ENCODE measurements around the gene MCRIP2. TPM values are rescaled to one million over a fixed set of nuclear protein-coding genes. Genes with fewer than 3 reads are reported as not detected.
A peak's percentile ranks its signal among the peaks of the same experiment; 100 is the strongest.

The MCRIP2 gene
- total and polyA plus RNA-seq, 2 experiments from 2014 or later = 64.3 to 67.7 TPM

DNA sequence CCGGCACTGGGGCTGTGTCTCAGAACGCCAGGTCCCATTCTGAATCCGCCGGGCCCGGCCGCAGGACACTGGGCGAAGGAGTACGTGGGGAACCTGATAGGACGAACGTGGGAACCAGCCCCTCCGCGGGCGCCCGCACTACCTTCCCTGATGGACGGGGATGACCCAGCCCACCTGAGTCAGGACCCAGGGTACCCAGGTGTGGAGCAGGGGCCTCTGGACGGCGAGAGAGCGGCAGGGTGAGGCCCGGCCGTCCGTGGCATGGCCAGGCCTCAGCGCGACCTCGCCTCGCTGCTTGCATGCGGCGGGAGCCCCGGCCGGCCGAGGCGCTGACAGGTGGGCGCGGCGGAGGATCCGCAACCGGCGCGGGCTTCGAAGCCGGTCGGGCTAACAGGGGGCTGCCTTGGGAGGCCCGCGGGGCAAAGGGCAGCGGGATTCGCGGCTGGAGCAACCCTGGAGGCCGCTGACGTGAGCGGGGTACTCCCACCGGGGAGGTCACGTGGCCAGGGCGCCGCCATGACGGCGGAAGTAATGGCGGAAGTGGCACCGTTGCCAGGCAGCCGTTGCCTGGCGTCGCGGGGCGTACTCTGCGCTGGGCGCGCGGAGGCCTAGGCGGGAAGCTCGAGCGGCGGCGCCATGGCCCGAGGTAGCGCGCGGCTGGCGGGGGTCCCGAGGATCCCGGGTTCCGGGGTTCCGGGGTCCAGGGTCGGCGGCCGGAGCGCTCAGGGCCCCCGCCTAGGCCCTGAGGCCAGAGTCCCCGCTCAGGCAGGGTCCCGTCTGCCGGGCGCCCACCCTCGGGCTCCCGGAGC lies 7.4 kb downstream of the MCRIP2 start, which contains the start of gene WDR90:
WDR90 (plus strand) TSS at position 585 of the 809 bp plus-strand sequence; CDS start at position 637, 52 bp downstream.
- TF ChIP-seq POLR2AphosphoS5 (IDR thresholded peaks at IDR 0.05; ENCODE audit: low read depth) (peak; percentile 61), CREB1 (CRISPR knock-in tag; IDR thresholded peaks at IDR 0.05; ENCODE audit: low read depth) (peak; percentile 86), STAT1 (IDR thresholded peaks at IDR 0.05; ENCODE audit: unreplicated experiment) (no peak)
- TF ChIP-seq, protein P1, sequence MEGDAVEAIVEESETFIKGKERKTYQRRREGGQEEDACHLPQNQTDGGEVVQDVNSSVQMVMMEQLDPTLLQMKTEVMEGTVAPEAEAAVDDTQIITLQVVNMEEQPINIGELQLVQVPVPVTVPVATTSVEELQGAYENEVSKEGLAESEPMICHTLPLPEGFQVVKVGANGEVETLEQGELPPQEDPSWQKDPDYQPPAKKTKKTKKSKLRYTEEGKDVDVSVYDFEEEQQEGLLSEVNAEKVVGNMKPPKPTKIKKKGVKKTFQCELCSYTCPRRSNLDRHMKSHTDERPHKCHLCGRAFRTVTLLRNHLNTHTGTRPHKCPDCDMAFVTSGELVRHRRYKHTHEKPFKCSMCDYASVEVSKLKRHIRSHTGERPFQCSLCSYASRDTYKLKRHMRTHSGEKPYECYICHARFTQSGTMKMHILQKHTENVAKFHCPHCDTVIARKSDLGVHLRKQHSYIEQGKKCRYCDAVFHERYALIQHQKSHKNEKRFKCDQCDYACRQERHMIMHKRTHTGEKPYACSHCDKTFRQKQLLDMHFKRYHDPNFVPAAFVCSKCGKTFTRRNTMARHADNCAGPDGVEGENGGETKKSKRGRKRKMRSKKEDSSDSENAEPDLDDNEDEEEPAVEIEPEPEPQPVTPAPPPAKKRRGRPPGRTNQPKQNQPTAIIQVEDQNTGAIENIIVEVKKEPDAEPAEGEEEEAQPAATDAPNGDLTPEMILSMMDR (conservative IDR thresholded peaks at IDR 0.05; ENCODE audit: low read depth in 2 of 2) = 0 out of 4 replicates have a peak, but pooled peaks of 1 of the 2 experiments have one; percentile 7
- TF ChIP-seq, protein P2, sequence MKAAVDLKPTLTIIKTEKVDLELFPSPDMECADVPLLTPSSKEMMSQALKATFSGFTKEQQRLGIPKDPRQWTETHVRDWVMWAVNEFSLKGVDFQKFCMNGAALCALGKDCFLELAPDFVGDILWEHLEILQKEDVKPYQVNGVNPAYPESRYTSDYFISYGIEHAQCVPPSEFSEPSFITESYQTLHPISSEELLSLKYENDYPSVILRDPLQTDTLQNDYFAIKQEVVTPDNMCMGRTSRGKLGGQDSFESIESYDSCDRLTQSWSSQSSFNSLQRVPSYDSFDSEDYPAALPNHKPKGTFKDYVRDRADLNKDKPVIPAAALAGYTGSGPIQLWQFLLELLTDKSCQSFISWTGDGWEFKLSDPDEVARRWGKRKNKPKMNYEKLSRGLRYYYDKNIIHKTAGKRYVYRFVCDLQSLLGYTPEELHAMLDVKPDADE (IDR thresholded peaks at IDR 0.05) = peak; percentile 66; the same call in 1 of the 2 replicates
- H3F3A ChIP-seq (replicated peaks; ENCODE audit: low read depth) = peaks cover 11% of the 10 kb centered on the region; the same call in 1 of the 2 replicates
- peak within 1 kb of the TSS; percentile 95 for H3K4me2 ChIP-seq
- H3K36me3 ChIP-seq (ENCODE audit: insufficient read depth) = no peaks in the 10 kb centered on the region
- H3K4me3 Mint-ChIP-seq = peak within 1 kb of the TSS; percentile 84
- H3K27me3 Mint-ChIP-seq (ENCODE audit: insufficient read depth, low read depth, poor library complexity) = peaks cover 8% of the 10 kb centered on the region
- H3K27ac Mint-ChIP-seq = peak within 1 kb of the TSS; percentile 82
- H3K4me1 Mint-ChIP-seq = peaks cover 3% of the 10 kb centered on the region; the same call in 1 of the 3 replicates
- no peaks in the 10 kb centered on the region; the same call in 1 of the 2 replicates for H3K4me1 ChIP-seq (ENCODE audit: insufficient read depth)
- H4K20me1 ChIP-seq (replicated peaks; ENCODE audit: insufficient read depth) = no peaks in the 10 kb centered on the region; the same call in 1 of the 2 replicates
- ATAC-seq = peak; percentile 81
- H3K27me3 ChIP-seq (ENCODE audit: insufficient read depth) = no peaks in the 10 kb centered on the region
- H3K9me3 Mint-ChIP-seq = no peaks in the 10 kb centered on the region
- H3K9me2 ChIP-seq (ENCODE audit: insufficient read depth) = no peaks in the 10 kb centered on the region
- DNase-seq (ENCODE audit: low spot score) = peak; percentile 97
- no peaks in the 10 kb centered on the region; the same call in 2 of the 3 replicates for H3K36me3 Mint-ChIP-seq (ENCODE audit: low read depth)
- H3K79me2 ChIP-seq (replicated peaks; ENCODE audit: insufficient read depth) = peaks cover 2% of the 10 kb centered on the region; the same call in 1 of the 2 replicates
- peak within 1 kb of the TSS; percentile 80 for H3K4me3 ChIP-seq
- H2AFZ ChIP-seq = peak within 1 kb of the TSS; percentile 63
- 0 out of 2 replicates have a peak within 1 kb of the TSS, but pooled peaks have one; percentile 66 for H3K27ac ChIP-seq (ENCODE audit: low read depth)

DNA sequence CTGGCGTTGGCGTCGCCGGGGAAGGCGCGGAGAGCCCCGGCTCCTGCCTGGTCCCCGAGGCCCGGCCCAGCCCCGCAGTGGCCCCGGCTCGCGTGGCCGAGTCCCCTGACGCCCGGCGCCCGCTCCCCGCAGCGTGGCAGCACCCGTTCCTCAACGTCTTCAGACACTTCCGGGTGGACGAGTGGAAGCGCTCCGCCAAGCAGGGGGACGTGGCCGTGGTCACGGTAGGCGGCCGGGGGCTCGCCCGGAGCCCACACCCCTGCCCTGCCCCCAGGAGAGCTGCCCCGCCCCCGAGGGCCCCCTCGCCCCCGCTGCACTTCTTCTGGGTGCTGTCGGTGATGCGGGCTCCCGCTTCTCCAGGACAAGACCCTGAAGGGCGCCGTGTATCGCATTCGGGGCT lies 8.0 kb downstream of the MCRIP2 start:
- Histone ChIP-seq H2AFZ (peak overlapping the region; percentile 10; the same call in 1 of the 2 replicates), H3K79me2 (replicated peaks; ENCODE audit: insufficient read depth) (no peaks in the 10 kb centered on the region), H3K36me3 (ENCODE audit: insufficient read depth) (no peaks in the 10 kb centered on the region), H3K27me3 (ENCODE audit: insufficient read depth) (no peaks in the 10 kb centered on the region), H3F3A (replicated peaks; ENCODE audit: low read depth) (peaks cover 11% of the 10 kb centered on the region; the same call in 1 of the 2 replicates), H3K9me2 (ENCODE audit: insufficient read depth) (no peaks in the 10 kb centered on the region), H3K27ac (ENCODE audit: low read depth) (no peak overlapping the region), H4K20me1 (replicated peaks; ENCODE audit: insufficient read depth) (no peaks in the 10 kb centered on the region), H3K4me2 (peak overlapping the region; percentile 95), H3K4me3 (peak overlapping the region; percentile 80), H3K4me1 (ENCODE audit: insufficient read depth) (no peaks in the 10 kb centered on the region; the same call in 1 of the 2 replicates)
- H3K27ac Mint-ChIP-seq = no peak overlapping the region
- ATAC-seq (peak; percentile 6; the same call in 1 of the 3 replicates), DNase-seq (ENCODE audit: low spot score) (no peak)
- no peak for TF ChIP-seq EZH2 (IDR thresholded peaks at IDR 0.05; ENCODE audit: low read depth, unreplicated experiment)
- TF ChIP-seq EZH2phosphoT487 (IDR thresholded peaks at IDR 0.05; ENCODE audit: unreplicated experiment) = no peak
- no peak for TF ChIP-seq POLR2AphosphoS5 (IDR thresholded peaks at IDR 0.05; ENCODE audit: low read depth)
- no peak for TF ChIP-seq NANOG (IDR thresholded peaks at IDR 0.05; ENCODE audit: borderline replicate concordance)
- TF ChIP-seq, protein P3, sequence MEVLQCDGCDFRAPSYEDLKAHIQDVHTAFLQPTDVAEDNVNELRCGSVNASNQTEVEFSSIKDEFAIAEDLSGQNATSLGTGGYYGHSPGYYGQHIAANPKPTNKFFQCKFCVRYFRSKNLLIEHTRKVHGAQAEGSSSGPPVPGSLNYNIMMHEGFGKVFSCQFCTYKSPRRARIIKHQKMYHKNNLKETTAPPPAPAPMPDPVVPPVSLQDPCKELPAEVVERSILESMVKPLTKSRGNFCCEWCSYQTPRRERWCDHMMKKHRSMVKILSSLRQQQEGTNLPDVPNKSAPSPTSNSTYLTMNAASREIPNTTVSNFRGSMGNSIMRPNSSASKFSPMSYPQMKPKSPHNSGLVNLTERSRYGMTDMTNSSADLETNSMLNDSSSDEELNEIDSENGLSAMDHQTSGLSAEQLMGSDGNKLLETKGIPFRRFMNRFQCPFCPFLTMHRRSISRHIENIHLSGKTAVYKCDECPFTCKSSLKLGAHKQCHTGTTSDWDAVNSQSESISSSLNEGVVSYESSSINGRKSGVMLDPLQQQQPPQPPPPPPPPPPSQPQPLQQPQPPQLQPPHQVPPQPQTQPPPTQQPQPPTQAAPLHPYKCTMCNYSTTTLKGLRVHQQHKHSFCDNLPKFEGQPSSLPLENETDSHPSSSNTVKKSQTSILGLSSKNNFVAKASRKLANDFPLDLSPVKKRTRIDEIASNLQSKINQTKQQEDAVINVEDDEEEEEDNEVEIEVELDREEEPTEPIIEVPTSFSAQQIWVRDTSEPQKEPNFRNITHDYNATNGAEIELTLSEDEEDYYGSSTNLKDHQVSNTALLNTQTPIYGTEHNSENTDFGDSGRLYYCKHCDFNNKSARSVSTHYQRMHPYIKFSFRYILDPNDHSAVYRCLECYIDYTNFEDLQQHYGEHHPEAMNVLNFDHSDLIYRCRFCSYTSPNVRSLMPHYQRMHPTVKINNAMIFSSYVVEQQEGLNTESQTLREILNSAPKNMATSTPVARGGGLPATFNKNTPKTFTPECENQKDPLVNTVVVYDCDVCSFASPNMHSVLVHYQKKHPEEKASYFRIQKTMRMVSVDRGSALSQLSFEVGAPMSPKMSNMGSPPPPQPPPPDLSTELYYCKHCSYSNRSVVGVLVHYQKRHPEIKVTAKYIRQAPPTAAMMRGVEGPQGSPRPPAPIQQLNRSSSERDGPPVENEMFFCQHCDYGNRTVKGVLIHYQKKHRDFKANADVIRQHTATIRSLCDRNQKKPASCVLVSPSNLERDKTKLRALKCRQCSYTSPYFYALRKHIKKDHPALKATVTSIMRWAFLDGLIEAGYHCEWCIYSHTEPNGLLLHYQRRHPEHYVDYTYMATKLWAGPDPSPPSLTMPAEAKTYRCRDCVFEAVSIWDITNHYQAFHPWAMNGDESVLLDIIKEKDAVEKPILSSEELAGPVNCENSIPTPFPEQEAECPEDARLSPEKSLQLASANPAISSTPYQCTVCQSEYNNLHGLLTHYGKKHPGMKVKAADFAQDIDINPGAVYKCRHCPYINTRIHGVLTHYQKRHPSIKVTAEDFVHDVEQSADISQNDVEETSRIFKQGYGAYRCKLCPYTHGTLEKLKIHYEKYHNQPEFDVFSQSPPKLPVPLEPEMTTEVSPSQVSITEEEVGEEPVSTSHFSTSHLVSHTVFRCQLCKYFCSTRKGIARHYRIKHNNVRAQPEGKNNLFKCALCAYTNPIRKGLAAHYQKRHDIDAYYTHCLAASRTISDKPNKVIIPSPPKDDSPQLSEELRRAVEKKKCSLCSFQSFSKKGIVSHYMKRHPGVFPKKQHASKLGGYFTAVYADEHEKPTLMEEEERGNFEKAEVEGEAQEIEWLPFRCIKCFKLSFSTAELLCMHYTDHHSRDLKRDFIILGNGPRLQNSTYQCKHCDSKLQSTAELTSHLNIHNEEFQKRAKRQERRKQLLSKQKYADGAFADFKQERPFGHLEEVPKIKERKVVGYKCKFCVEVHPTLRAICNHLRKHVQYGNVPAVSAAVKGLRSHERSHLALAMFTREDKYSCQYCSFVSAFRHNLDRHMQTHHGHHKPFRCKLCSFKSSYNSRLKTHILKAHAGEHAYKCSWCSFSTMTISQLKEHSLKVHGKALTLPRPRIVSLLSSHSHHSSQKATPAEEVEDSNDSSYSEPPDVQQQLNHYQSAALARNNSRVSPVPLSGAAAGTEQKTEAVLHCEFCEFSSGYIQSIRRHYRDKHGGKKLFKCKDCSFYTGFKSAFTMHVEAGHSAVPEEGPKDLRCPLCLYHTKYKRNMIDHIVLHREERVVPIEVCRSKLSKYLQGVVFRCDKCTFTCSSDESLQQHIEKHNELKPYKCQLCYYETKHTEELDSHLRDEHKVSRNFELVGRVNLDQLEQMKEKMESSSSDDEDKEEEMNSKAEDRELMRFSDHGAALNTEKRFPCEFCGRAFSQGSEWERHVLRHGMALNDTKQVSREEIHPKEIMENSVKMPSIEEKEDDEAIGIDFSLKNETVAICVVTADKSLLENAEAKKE (CRISPR knock-in tag; IDR thresholded peaks at IDR 0.05) = no peak
- H3K36me3 Mint-ChIP-seq (ENCODE audit: low read depth) = no peaks in the 10 kb centered on the region; the same call in 2 of the 3 replicates
- no peaks in the 10 kb centered on the region for H3K9me3 Mint-ChIP-seq
- H3K4me1 Mint-ChIP-seq = peaks cover 3% of the 10 kb centered on the region; the same call in 1 of the 3 replicates
- peak overlapping the region; percentile 75 for H3K4me3 Mint-ChIP-seq
- peaks cover 8% of the 10 kb centered on the region for H3K27me3 Mint-ChIP-seq (ENCODE audit: insufficient read depth, low read depth, poor library complexity)

All from GM23338 (cell line).